NCI-H510A treated with DMSO at 0.1 percent for 48 hours (cell line): ENCODE results near the gene BORCS5.
"Not testable (repeated sequence)": the region's sequence is repeated elsewhere in the genome, so short reads cannot be mapped to it uniquely, and the experiment has no call there.

Experiments used
- DNase-seq: peaks from one replicate; lab custom pipeline; 2025; lab: John Stamatoyannopoulos, UW

Gene BORCS5

GRCh38 chr12:12488296-12488695 is 131.4 kb downstream of the BORCS5 start:
- DNase-seq = no peak

- no peak for DNase-seq
These were observed 132.1 kb downstream of the BORCS5 start for GRCh38 chr12:12488823-12489550.

- no peak for DNase-seq
These were observed 134.7 kb downstream of the BORCS5 start for GRCh38 chr12:12491606-12492005.

- no peak for DNase-seq
These were observed 135.7 kb downstream of the BORCS5 start for GRCh38 chr12:12492547-12492946.

GRCh38 chr12:12495536-12495935 is 138.7 kb downstream of the BORCS5 start:
- no peak for DNase-seq

- no peak for DNase-seq
These were observed 141.3 kb downstream of the BORCS5 start for GRCh38 chr12:12498210-12498609.

GRCh38 chr12:12499909-12500604 is 143.2 kb downstream of the BORCS5 start:
- no peak for DNase-seq

GRCh38 chr12:12501121-12501520 is 144.2 kb downstream of the BORCS5 start:
- DNase-seq = no peak

- not testable (repeated sequence) for DNase-seq
These were observed 145.4 kb downstream of the BORCS5 start for GRCh38 chr12:12502130-12502814.

GRCh38 chr12:12502815-12503151 is 145.9 kb downstream of the BORCS5 start:
- DNase-seq = no peak

GRCh38 chr12:12503384-12504078 is 146.7 kb downstream of the BORCS5 start:
- no peak for DNase-seq

- no peak for DNase-seq
These were observed 148.9 kb downstream of the BORCS5 start for GRCh38 chr12:12505544-12506495.

GRCh38 chr12:12506496-12506890 is 149.6 kb downstream of the BORCS5 start:
- DNase-seq = no peak

GRCh38 chr12:12507121-12507520 is 150.2 kb downstream of the BORCS5 start:
- no peak for DNase-seq

GRCh38 chr12:12508612-12509011 is 151.7 kb downstream of the BORCS5 start:
- DNase-seq = no peak

- no peak for DNase-seq
These were observed 153.3 kb downstream of the BORCS5 start for GRCh38 chr12:12510141-12510540.

GRCh38 chr12:12510551-12510950 is 153.7 kb downstream of the BORCS5 start:
- no peak for DNase-seq

GRCh38 chr12:12511021-12511783 is 154.3 kb downstream of the BORCS5 start:
- no peak for DNase-seq

- DNase-seq = no peak
These were observed 155.2 kb downstream of the BORCS5 start for GRCh38 chr12:12511895-12512711.
